ENCODE measurements around the gene CYP8B1. TPM values are rescaled to one million over a fixed set of nuclear protein-coding genes. Genes with fewer than 3 reads are reported as not detected.

The CYP8B1 gene
- 0.09 TPM for polyA plus RNA-seq (ENCODE audit: insufficient read length)

DNA sequence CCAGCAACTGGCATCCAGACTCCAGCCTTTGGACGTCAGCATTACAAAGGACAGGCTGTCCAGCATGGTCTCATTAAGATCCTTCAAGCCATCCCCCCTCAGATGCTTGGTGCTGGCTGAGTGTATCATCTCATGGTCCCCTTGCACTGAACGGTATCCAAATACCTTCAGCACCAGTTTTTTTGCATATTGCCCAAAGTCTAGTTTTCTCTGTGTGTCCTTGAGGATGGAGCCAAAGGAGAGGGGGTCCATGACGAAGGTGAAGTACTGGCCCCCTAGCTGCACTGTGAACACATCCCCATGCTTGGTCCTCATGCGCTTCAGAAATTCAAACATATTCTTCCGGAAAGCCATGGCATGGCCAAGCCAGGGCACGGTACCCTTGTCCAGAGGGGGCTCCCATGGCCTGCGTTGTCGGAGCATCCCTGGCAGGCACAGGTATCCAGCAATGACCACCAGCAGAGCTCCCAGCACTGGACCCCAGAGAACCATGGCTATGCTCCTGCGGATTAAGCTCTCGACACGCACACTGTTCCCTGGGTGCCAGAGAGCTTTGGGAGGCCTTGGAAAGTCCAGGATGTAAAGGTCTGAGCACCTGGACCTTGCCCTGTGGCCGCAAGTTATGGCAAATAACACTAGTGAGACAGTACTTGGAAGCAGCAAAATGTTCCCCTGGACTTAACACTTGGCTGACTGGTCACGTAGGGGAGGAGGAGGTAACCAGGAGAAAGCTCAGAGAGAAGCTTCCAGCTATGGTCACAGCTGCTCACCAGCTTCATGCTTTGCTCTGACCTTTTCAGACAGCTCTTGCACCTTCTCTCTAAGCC, at the start of gene CYP8B1:
CYP8B1 (minus strand) TSS at position 555 of the 827 bp plus-strand sequence; CDS start at position 492, 63 bp downstream.
- DNase-seq (ENCODE audit: low read depth) = no peak

DNA sequence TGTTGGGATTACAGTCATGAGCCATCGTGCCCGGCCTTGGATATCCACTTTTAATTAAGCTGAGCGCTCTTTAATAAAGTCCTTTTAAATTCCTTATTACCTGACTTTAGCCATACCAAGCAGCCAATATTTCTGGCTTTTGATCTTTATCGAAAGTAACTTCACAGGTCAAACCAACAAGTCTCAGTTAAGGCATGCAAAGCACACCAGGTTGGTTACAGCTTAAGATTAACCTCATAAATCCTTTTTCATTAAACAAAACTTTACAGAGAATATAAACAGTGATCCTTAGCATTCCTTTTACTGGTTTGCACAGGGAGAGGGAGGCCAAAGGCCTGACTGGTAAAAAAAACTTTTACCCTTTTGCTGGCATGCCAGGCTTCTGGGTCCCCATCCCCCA, 47.9 kb upstream of the CYP8B1 start:
- no peak for DNase-seq (ENCODE audit: low read depth)

GRCh38 chr3:42914771-42915515, 39.3 kb upstream of the CYP8B1 start:
- DNase-seq (ENCODE audit: low read depth) = no peak

DNA sequence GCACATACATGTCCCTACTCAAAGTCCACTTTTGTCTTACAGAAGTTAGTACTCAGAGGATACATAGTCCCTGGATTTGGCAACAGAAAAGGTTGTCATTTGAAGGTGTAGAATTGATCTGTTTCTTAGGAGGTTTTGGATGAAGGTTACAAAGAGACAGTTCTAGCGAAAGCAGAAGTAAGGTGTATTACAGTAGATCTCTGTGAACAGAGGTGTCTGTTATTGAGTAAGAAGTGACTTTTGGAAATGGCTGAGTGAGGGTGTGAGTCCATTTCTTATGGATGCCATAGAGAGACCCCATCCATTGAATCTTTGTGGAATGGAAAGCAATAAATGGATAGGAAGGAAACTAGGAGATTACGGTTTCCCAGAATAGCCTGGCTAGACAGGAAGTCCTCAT, 35.9 kb upstream of the CYP8B1 start:
- DNase-seq (ENCODE audit: low read depth) = no peak

GRCh38 chr3:42908675-42909074, 33.0 kb upstream of the CYP8B1 start:
- no peak for DNase-seq (ENCODE audit: low read depth)

DNA sequence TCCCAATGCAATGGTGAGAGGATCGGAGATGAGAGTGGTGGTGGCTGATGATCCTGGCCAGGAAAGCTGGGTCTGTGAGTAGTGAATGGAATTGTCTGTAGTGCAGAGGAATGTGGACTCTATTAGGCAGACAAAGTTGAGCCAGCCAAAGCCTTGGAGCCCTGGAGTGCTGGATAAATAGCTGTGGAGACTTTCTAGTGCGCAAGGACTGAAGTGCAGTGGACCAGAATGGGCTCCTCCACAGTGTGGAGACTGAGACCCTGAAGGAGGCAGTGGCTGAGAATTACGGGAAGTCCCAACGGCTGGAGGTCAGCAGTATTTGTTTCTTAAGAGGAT, 31.1 kb upstream of the CYP8B1 start:
- no peak for DNase-seq (ENCODE audit: low read depth)

DNA sequence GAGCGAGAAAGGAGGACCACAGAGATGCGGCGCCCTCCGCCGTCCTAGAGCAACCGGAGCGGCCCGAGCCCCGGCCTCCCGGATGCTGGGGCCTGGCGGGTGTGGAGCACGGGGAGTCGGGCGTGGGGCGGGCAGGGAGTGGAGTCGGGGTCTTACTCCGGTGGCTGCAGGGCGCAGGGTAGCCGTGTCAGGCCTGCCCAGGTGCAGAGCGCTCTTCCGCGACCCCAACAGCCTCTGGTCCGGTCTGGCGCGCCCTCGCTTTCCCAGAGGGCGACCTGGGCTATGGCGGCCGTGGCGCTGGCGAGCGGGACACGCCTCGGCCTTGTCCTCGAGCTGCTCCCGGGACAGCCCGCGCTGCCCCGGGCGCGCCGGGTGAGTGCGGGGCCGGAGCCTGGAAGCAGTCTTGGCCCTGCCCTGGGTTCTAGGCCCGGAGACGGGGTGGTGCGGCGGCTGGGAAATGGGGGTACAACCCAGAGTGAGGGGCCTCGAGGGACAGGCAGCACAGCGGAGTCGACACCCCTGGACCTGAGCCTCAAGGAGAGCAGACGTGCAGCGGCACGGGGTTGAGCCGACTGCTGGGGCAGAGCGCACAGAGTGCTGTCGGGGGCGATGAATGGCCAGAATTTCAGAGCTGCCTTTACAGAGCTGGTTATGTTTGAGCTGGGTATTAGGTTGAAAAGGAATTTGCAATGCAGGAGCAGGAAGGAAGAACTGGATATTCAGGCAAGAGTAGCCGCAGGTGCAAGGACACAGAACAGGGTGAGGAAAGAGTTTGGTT, 30.6 kb upstream of the CYP8B1 start, which contains the start of gene ZNF662:
ZNF662 (plus strand) TSS at position 73 of the 778 bp plus-strand sequence. CDS start 1,973 bp downstream, outside the sequence.
- no peak for DNase-seq (ENCODE audit: low read depth)

DNA sequence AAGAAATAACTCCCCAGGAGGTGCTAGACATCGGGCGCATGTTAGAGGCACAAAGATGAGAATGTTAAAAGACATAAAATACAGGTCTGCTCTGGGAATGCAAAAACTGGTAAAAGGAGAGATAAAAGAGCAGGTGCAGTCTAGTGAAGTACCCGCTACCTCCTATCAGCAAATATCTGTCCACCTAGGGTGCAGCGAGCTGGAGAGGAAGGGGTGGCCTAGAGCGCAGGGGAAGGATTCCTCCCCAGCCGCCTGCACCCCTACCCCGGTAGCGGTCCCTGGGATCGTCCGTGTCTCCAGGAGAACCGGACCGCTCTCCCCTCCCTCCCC, 30.0 kb upstream of the CYP8B1 start:
- DNase-seq (ENCODE audit: low read depth) = no peak

- DNase-seq (ENCODE audit: low read depth) = no peak
Observed at GRCh38 chr3:42904076-42904475, 28.4 kb upstream of the CYP8B1 start.

DNA sequence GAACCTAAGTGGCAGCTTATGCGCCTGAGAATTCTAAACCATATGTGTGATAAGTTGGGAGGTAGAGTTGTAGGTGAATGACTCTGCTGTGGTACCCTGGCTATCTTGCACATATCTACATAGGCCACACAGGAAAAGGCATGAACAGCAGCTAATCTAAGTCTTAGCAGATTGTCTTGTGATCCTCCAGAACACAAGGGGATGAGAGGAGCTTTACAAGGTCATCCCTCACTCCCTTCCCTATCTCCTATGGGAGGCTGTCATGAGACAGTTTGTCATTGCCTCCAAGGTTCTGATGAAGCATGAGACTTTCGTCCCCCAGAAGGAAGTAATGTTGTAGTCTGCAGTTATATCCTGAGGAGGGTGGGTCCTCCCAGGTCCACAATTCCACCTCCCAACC, 26.6 kb upstream of the CYP8B1 start:
- DNase-seq (ENCODE audit: low read depth) = no peak

DNA sequence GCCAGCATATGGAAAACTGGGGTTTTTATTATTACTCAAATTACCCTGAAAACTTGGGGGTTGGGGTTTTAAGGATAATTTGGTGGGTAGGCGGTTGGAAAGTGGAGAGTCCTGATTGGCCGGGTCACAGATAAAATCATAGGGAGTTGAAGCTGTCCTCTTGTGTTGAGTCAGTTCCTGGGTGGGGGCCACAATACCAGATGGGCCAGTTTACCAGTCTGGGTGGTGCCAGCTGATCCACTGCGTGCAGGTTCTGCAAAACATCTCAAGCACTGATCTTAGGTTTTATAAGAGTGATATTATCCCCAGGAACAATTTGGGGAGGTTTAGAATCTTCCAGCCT, 25.4 kb upstream of the CYP8B1 start:
- DNase-seq (ENCODE audit: low read depth) = no peak

GRCh38 chr3:42900226-42901072, 24.8 kb upstream of the CYP8B1 start:
- DNase-seq (ENCODE audit: low read depth) = no peak

DNA sequence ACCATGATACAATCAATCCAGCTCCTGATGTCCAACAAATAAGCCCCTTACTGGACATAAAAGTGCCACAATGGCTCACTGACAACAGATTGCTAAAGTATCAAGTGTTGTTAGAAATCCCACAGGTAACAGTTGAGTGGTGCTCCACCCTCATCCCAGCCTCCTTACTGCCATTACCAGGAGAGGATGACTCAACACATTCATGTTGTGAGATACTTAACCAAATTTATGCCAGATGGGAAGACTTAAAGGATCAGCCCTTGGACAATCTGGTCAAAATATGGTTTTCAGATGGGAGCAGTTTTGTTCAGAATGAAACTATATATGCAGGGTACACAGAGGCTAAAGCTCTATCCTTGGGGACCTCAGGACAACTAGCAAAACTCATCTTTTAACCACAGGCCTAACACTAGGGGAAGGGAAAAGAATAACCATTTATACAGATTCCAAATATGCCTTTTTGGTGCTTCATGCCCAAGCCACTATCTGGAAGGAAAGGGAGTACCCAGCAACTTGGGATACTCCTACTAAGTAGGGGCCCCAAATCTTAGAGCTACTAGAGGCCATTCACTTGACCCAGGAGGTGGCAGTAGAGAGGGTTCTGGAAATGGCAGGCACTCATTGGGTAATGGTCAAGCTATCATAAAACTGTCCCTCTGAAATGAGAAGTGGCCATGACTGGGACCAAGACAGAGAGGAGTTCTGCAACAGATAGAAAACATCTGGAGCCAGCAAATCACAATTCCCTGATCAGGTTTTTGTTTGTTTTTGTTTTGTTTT, 23.4 kb upstream of the CYP8B1 start:
- no peak for DNase-seq (ENCODE audit: low read depth)

DNA sequence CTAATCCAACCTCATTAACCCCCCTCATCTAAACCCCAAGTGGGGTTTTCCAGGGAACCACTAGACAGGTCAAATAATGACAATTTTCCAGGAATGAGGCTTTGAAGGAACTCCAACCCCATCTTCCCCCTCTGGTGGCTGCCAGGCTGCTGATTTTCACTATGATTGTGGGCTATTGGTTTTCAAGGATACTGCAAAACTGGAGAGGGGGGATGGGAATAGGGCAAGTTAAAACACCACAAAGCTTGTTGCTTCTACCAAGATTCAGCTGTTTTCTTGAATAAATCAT, 19.8 kb upstream of the CYP8B1 start:
- DNase-seq (ENCODE audit: low read depth) = no peak

GRCh38 chr3:42894698-42895579, 19.3 kb upstream of the CYP8B1 start:
- no peak for DNase-seq (ENCODE audit: low read depth)

DNA sequence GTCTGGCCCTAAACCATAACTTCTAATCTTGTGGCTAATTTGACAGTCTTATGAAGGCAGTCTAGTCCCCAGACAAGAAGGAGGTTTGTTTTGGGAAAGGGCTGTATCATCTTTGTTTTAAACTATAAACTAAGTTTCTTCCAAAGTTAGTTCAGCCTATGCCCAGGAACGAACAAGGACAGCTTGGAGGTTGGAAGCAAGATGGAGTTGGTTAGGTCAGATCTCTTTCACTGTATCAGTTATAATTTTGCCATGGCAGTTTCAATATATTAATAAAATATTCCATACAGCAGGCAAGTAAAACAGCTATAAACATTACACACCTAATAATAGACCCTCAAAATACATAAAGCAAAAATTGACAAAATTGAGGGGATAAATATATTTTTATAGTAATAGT, 17.1 kb upstream of the CYP8B1 start:
- DNase-seq (ENCODE audit: low read depth) = no peak

GRCh38 chr3:42892169-42892568, 16.5 kb upstream of the CYP8B1 start:
- DNase-seq (ENCODE audit: low read depth) = no peak

- no peak for DNase-seq (ENCODE audit: low read depth)
Observed at GRCh38 chr3:42891042-42891441, 15.4 kb upstream of the CYP8B1 start.

GRCh38 chr3:42887084-42887483, 11.4 kb upstream of the CYP8B1 start:
- DNase-seq (ENCODE audit: low read depth) = no peak

- DNase-seq (ENCODE audit: low read depth) = no peak
Observed at GRCh38 chr3:42886294-42886822, 10.7 kb upstream of the CYP8B1 start.

All from forelimb muscle (tissue), 1 donor.